ENCODE results near the gene NELL1. TPM values are rescaled to one million over a fixed set of nuclear protein-coding genes. Genes with fewer than 3 reads are reported as not detected.

NELL1 gene
- total and polyA plus RNA-seq, 12 donors = 0.11 to 0.39 (median 0.24) TPM; not detected in 9

DNA sequence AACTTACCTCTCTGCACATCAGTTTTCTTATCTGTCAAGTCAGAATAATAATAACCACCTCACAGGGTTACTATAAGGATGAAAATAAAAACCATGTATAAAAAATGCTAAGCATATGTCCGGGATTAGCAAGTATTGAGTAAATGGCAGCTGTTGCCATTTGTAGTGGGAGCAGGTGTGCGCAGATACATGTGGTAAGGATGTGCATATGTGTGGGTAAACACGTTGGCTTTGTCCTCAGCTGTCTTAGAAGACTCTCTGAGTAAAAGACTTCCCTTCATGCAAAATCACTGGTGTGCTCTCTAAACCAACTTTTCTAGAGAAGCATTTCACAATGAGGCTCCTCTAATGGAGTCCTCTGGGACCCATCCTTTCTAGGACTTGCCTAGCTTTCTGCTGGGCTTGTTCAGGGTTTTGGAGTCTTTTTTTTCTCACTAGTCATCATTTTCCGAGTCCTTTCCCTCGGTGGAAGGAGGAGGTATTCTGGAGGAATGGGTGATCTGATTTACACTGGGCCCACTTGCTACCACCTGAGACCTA is 62.4 kb downstream of the NELL1 start:
- intact Hi-C loops (cut with DNase I) = no loop called here
- H3K27ac ChIP-seq = no peak overlapping the region
- H3K36me3 ChIP-seq (replicated peaks in 1 of 2) = no peaks in the 10 kb centered on the region
- 55 to 63% (median 60%) methylated on average over 5 of the region's 5 CpGs for WGBS, 4 donors
- no peaks in the 10 kb centered on the region for H3K27me3 ChIP-seq
- TF ChIP-seq CTCF (IDR thresholded peaks at IDR 0.05) (no peak), POLR2A (IDR thresholded peaks at IDR 0.05) (no peak)
- no peak overlapping the region for H3K4me3 ChIP-seq
- no peaks in the 10 kb centered on the region for H3K4me1 ChIP-seq (replicated peaks in 1 of 2)
- no peak for DNase-seq
- no peaks in the 10 kb centered on the region for H3K9me3 ChIP-seq (replicated peaks in 1 of 3)

GRCh38 chr11:20739107-20739506 is 69.7 kb downstream of the NELL1 start:
- no peak overlapping the region for H3K27ac ChIP-seq
- 50 to 60% (median 51%) methylated on average over 7 to 8 of the region's 8 CpGs for WGBS, 4 donors
- no peaks in the 10 kb centered on the region for H3K4me1 ChIP-seq (replicated peaks in 1 of 2)
- no peaks in the 10 kb centered on the region for H3K36me3 ChIP-seq (replicated peaks in 1 of 2)
- no peaks in the 10 kb centered on the region for H3K27me3 ChIP-seq
- TF ChIP-seq CTCF (IDR thresholded peaks at IDR 0.05) (no peak), POLR2A (IDR thresholded peaks at IDR 0.05) (no peak)
- no peak for DNase-seq
- intact Hi-C loops (cut with DNase I) = no loop called here
- H3K4me3 ChIP-seq = no peak overlapping the region
- H3K9me3 ChIP-seq (replicated peaks in 1 of 3) = no peaks in the 10 kb centered on the region

DNA sequence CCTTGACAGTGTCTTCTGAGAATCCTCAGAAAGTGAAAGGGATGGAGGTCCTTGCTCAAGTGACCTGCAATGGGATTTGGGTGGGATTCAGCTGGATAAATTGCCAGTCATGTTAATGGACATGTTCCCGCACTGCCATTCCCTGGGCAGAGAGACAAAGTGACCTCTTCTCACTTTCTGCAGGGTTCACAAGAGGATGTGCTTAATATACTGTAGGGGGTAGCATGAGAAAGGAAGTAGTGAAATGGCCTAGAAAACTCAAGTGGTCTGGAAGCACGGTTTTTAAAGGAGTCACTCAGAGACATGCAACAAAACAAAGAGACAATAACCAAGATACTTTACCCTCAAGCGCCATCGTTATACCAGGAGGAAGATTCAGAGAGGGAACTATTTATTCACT is 70.2 kb downstream of the NELL1 start:
- intact Hi-C loops (cut with DNase I) = no loop called here
- H3K4me1 ChIP-seq (replicated peaks in 1 of 2) = no peaks in the 10 kb centered on the region
- no peak for TF ChIP-seq POLR2A (IDR thresholded peaks at IDR 0.05)
- WGBS, 4 donors = 61 to 74% (median 66%) methylated on average over 4 of the region's 4 CpGs
- no peak for DNase-seq
- H3K9me3 ChIP-seq (replicated peaks in 1 of 3) = no peaks in the 10 kb centered on the region
- H3K27me3 ChIP-seq = no peaks in the 10 kb centered on the region
- no peaks in the 10 kb centered on the region for H3K36me3 ChIP-seq (replicated peaks in 1 of 2)
- H3K4me3 ChIP-seq = no peak overlapping the region
- H3K27ac ChIP-seq = no peak overlapping the region

DNA sequence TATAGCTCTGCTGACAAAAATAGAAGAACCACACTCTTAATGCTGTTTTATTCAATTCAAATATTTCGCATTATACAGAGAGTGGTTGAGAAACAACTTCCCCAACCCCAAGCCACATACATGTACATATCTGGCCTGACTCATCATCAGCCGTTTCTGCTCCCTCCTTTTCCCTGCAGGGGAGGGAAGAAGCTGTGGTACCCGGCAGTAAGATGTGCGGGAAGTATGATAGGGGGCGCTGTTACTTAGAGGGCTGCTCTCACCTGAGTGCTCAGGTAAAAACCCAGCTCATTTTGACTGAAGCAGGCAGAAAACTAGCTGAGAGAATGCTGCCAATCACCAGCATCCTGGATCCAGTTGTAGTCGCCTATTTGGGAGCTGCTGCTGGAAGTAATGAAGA is 85.5 kb downstream of the NELL1 start:
- DNase-seq = no peak
- WGBS, 4 donors = 15 to 26% (median 17%) methylated on average over 6 of the region's 6 CpGs
- Histone ChIP-seq H3K27me3 (no peaks in the 10 kb centered on the region), H3K9me3 (replicated peaks in 1 of 3) (no peaks in the 10 kb centered on the region), H3K27ac (no peak overlapping the region), H3K4me3 (no peak overlapping the region), H3K36me3 (replicated peaks in 1 of 2) (no peaks in the 10 kb centered on the region), H3K4me1 (replicated peaks in 1 of 2) (no peaks in the 10 kb centered on the region)
- TF ChIP-seq POLR2A (IDR thresholded peaks at IDR 0.05) (no peak), CTCF (IDR thresholded peaks at IDR 0.05) (no peak)
- intact Hi-C loops (cut with DNase I) = no loop called here

GRCh38 chr11:20759541-20759940 is 90.2 kb downstream of the NELL1 start:
- intact Hi-C loops (cut with DNase I) = no loop called here

More at GRCh38 chr11:20759541-20759940, 90.2 kb downstream of the NELL1 start:
- no peaks in the 10 kb centered on the region for H3K4me1 ChIP-seq (replicated peaks in 1 of 2)
- H3K36me3 ChIP-seq (replicated peaks in 1 of 2) = no peaks in the 10 kb centered on the region
- H3K9me3 ChIP-seq (replicated peaks in 1 of 3) = no peaks in the 10 kb centered on the region
- H3K27ac ChIP-seq = no peak overlapping the region
- no peak overlapping the region for H3K4me3 ChIP-seq
- no peaks in the 10 kb centered on the region for H3K27me3 ChIP-seq
- 67 to 80% (median 74%) methylated on average over 2 of the region's 2 CpGs for WGBS, 4 donors
- TF ChIP-seq CTCF (IDR thresholded peaks at IDR 0.05) (no peak), POLR2A (IDR thresholded peaks at IDR 0.05) (no peak)
- no peak for DNase-seq

All from adrenal gland (tissue), 12 donors.